ENCODE measurements around the gene DGAT2L6. TPM values are rescaled to one million over a fixed set of nuclear protein-coding genes. Genes with fewer than 3 reads are reported as not detected.

Gene DGAT2L6
- not detected in 2 replicates for total RNA-seq

GRCh38 chrX:70176938-70177533, at the start of gene DGAT2L6:
DGAT2L6 (plus strand) TSS chrX:70177483; CDS start chrX:70177583, 100 bp downstream.
- peak; percentile 11 for DNase-seq

- DNase-seq, result no peak
Measured at GRCh38 chrX:70128071-70128470, 49.2 kb upstream of the DGAT2L6 start.

- DNase-seq, result peak; percentile 18
Measured at GRCh38 chrX:70129816-70130215, 47.5 kb upstream of the DGAT2L6 start.

- no peak for DNase-seq
Measured at GRCh38 chrX:70132224-70132623, 45.1 kb upstream of the DGAT2L6 start.

- DNase-seq, result peak; percentile 44
Measured at GRCh38 chrX:70132877-70133302, 44.4 kb upstream of the DGAT2L6 start.

- peak; percentile 88 for DNase-seq
Measured at GRCh38 chrX:70133303-70134115, 43.8 kb upstream of the DGAT2L6 start, which contains the start of gene IGBP1. IGBP1 (plus strand) TSS chrX:70133447; CDS start chrX:70133948, 501 bp downstream.

GRCh38 chrX:70134116-70134477, 43.2 kb upstream of the DGAT2L6 start:
- DNase-seq, result peak; percentile 31

- no peak for DNase-seq
Measured at GRCh38 chrX:70138622-70139021, 38.7 kb upstream of the DGAT2L6 start.

GRCh38 chrX:70139736-70140135, 37.5 kb upstream of the DGAT2L6 start:
- DNase-seq, result no peak

GRCh38 chrX:70141373-70141772, 35.9 kb upstream of the DGAT2L6 start:
- DNase-seq, result no peak

GRCh38 chrX:70166601-70167590, 10.4 kb upstream of the DGAT2L6 start:
- peak; percentile 59 for DNase-seq

- peak; percentile 34 for DNase-seq
Measured at GRCh38 chrX:70168238-70169188, 8.8 kb upstream of the DGAT2L6 start.

- no peak for DNase-seq
Measured at GRCh38 chrX:70169281-70169680, 8.0 kb upstream of the DGAT2L6 start.

GRCh38 chrX:70171624-70172023, 5.7 kb upstream of the DGAT2L6 start:
- DNase-seq, result no peak

- no peak for DNase-seq
Measured at GRCh38 chrX:70172221-70172620, 5.1 kb upstream of the DGAT2L6 start.

GRCh38 chrX:70172964-70173363, 4.3 kb upstream of the DGAT2L6 start:
- DNase-seq, result no peak

- peak; percentile 38 for DNase-seq
Measured at GRCh38 chrX:70174754-70175153, 2.5 kb upstream of the DGAT2L6 start.

GRCh38 chrX:70175338-70175737, 1.9 kb upstream of the DGAT2L6 start:
- DNase-seq, result no peak

GRCh38 chrX:70183091-70183490, 5.8 kb downstream of the DGAT2L6 start:
- no peak for DNase-seq

GRCh38 chrX:70190225-70190624, 12.9 kb downstream of the DGAT2L6 start:
- DNase-seq, result no peak

- peak; percentile 73 for DNase-seq
Measured at GRCh38 chrX:70196961-70197720, 19.9 kb downstream of the DGAT2L6 start.
